GM19468 (cell line): ENCODE data around the gene NFKBIL1.
A peak's percentile ranks its signal among the peaks of the same experiment; 100 is the strongest.
"Not testable (repeated sequence)": the region's sequence is repeated elsewhere in the genome, so short reads cannot be mapped to it uniquely, and the experiment has no call there.

Experiments
- ATAC-seq: cut with Tn5 transposase; IDR thresholded peaks from one replicate; pipeline ENCODE4 v1.9.1; 2021; ENCODE audit warnings: mild to moderate bottlenecking, moderate library complexity, moderate number of reproducible peaks; ENCODE audit not compliant: unreplicated experiment; ENCODE audit errors: extremely low read depth

The NFKBIL1 gene

DNA sequence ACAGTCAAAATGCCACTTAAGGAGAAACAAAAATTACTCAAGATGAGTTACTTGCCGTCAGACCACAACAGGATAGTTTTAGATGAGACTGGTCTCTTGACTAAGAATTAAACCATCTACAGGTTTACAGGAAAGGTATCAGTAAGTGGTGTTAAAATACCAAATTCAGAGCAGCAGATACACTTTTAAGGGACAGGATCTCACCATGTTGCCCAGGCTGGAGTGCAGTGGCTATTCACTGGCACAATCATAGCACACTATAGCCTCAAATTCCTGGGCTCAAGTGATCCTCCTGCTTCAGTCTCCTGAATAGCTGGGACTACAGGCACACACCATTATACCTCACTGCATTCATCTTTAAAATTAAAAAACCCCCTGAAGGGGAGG lies 14.0 kb upstream of the NFKBIL1 start:
- no peak for ATAC-seq

DNA sequence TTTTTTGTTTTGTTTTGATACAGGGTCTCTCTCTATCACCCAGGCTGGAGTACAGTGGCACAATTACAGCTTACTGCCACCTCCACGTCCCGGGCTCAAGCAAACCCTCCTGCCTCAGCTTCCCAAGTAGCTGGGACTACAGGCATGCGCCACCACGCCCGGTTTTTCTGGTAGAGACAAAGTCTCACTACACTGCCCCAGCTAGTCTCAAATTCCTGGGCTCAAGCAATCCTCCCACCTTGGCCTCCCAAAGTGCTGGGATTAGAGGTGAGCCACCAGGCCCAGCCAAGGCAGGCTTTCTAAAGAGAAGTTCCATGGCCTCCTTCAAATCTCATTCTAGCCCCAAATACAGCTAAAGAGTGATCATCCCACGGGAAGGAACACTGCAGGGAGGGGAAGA lies 13.4 kb upstream of the NFKBIL1 start:
- ATAC-seq, result no peak

DNA sequence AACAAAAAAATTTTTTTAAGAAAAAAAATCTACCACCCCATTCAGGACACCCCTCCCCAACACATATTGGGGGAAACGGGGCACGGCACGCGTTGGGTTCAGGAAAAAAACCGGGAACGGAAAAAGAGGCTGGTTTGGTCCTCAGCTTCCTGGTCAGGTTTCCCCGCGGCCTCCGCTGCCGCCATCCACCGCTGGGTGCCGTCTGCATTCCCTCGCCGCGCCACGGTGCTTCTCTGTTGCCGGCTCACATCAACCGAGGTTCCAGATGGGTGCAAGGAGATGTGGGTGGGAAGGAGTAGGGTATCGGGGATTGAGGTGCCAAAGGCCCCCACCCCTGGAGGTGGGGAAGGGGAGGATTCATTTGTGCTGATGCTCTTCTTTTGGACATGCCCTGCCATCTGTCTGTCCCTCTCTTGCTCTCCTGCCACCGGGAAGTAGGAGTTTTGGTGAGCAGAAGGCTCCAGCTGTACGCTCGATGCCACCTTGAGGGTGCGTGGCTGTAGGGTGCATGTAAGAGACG lies 12.8 kb upstream of the NFKBIL1 start:
- ATAC-seq, result no peak

DNA sequence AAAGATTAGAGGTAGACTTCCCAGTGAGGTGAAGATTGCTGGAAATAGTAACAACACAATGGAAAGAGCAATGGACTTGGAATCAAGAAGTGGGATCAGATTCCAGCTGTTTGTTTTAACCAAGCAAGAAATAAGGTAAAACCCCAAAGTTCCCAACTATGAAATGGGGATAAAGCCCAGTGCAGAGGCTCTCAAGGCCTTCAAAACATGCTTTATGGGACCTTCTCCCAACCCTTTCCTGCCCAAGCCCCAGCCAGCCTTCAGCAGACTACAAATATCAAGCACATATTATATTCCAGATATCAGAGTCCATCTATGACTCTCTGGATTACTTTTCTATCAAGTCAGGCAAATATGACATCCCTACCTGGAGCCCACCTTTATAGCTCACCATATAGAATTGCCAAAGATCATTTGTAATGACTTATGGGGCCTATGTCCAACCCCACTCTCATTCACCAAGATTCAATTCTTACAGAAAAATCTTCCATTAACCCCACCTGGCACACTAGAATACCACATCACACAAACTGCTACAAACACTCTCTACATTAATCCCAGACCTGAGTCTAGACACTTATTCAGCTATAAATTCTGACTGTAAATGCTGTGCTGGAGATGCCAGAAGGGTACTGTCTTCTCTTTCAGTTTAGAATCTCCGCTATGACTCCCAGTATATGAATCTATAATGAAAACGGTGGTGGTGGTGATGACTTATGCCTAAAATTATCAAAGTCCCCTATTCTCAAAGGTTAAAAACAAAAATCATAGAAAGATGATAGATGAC lies 11.7 kb upstream of the NFKBIL1 start:
- no peak for ATAC-seq

DNA sequence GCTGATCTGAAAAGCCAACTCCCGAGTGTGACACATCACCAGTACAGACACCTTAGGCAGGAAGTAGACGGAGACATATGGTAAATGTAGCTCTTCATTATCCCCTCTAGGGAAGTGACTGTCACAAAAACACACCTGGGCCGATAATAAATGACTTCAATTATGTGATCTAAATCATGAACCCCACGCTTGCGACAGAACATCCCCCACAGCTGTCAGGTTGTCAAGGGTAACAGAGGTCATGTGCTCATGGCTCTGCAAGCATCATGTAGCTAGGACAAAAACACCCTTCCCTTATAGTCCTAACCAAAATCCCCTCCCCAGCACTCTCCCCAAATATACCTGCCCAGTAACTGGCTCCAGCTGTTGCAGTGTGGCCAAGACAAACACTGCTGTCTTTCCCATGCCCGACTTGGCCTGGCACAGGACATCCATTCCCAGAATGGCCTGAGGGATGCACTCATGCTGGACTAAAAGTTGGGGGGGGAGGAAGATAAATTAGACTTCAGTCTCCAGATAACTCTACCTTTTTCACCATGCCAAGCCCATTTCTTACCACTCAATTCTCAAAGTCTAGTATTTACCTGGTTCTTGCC lies 8.5 kb upstream of the NFKBIL1 start:
- no peak for ATAC-seq

DNA sequence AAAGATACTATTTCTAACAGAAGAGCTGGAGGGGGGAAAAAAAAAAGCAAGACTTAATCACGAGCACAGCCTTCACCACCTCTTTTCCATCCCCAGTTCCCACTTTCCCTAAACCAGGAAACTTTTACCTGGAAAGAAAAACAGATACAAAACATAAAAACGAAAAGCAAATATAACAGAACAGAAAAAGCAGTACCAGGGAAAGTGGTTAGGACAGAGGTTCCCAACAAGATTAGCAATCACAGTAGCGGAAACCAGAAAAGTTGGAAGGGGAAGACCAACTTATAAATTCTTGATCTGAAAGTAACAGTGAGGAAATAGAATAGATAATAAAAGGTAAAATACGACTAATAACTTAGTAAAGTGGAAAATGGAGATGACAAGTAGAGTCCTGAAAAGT lies 6.8 kb upstream of the NFKBIL1 start:
- ATAC-seq, result no peak

DNA sequence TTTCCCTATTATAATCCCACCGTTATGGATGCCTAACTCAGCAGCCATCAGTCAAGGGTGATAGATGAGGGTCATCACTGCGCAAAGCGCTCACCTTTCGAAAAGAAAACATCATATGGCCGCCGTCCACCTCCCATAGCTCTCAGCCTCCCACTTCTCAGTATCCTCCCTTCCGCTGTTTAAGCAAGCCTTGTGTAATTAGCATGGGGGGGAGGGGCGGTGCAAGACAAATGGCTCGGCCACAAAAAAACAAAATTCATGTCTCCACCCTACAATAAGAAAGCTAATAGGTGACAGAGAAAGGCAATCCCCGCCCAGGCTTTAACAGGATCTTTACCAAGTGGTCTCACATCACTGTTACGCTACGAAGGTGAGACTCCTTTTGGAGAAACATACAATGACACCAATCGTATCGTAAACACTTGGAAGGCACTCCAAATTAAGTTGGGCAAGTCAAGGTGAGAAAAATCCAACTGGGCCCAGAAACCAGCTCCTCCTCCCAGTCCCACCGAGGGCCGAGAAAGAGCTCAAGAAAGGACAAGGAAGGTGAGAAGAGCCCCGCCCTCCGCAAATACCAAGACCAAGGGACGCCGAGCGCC lies 6.2 kb upstream of the NFKBIL1 start:
- ATAC-seq, result no peak

DNA sequence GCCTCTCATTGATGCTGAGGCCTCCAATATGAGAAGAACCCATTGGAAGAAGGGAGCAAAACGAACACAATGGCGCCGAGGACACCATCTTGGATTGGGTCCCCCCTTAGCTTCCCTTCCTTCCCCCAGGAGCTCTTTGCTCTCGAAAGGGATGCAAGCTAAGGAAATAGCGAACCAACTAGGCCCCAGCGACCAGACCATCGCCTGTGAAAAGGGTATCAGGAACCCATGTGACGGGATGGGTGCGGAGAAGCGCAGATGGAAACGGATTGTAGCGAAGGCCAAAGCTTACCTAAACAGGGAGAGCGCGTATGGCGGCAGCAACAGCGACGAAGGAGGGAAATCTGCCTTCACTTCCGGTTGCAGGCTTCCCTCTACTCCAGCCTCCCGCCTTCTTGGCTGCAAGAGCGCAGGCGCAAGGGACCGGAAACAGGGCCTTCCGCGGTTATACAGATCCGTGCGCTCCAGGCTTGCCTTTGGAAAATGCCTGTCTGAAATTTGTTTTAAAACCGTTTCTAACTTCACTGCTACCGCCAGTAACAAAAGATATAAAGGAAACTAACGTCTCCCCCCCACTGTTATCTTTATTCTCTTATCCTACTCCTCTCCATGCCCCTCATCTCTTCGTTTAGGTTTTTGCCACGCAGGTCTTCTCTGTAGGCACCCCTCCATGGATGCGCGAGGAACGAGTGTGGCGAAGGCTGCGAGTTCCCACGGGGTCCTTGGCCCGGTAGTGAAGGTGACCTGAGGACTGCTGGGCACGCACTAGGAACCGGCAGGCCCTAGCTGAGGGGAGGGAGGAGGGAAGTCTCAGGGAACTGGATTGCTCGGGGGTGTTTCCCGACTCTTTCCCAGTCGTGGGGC lies 5.5 kb upstream of the NFKBIL1 start, which contains the start of gene DDX39B:
TSS of gene DDX39B (minus strand) at position 346 of the 864 bp plus-strand sequence. CDS start 1,471 bp downstream, outside the sequence.
- peak; percentile 41 for ATAC-seq

DNA sequence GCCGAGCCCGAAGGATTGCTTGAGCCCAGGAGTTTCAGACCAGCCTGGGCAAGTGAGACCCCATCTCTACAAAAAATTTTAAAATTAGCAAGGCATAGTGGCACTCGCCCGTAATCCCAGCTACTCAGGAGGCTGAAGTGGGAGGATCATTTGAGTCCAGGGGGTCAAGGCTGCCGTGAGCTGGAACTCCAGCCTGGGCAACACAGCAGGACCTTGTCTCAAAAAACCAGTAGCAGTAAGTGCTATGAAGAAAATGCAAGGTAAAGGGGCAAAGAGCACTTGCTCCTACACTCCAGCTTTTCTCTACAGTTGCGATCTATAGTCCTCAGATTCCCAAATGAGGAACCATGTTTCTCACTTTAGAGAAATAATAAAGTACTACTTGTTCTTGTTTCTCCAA lies 3.8 kb upstream of the NFKBIL1 start:
- no peak for ATAC-seq

DNA sequence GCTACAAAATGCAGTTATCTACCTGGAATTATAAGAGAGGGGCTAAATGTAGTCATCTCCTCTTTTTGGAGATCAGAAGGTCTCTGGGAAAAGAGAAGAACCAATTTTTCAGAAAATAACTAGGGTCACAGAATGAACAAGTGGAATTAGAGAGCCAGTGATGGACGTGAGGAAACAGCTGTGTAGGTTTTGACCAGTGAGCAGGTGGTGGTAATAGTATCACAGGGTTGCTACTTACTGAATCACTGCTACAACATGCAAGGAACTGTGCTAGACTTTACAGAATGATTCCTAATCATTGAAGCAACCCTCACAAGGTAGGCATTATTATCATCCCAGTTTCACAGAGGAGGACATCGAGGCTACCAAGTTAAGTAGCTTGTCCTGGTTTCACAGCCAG lies 2.7 kb upstream of the NFKBIL1 start:
- no peak for ATAC-seq

DNA sequence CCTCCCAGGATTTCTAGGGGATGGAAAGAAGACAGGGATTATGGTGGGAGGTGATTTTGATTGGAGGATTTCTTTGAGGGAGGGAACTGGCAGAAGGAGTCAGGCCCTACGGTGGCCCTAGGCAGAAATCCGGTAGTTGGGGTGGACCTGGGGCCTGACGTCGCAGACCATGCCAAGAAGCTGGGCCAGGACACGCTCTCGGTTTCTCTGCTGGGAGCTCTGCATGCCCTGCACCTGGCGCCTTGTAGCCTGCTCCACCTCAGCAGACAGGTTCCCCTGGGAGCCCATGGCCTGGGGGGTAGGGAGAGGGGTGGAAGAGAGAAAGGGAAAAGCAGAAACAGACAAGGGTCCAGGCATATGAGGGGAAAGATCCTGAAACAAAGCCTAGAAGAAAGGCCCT lies 2.1 kb upstream of the NFKBIL1 start:
- ATAC-seq, result no peak

DNA sequence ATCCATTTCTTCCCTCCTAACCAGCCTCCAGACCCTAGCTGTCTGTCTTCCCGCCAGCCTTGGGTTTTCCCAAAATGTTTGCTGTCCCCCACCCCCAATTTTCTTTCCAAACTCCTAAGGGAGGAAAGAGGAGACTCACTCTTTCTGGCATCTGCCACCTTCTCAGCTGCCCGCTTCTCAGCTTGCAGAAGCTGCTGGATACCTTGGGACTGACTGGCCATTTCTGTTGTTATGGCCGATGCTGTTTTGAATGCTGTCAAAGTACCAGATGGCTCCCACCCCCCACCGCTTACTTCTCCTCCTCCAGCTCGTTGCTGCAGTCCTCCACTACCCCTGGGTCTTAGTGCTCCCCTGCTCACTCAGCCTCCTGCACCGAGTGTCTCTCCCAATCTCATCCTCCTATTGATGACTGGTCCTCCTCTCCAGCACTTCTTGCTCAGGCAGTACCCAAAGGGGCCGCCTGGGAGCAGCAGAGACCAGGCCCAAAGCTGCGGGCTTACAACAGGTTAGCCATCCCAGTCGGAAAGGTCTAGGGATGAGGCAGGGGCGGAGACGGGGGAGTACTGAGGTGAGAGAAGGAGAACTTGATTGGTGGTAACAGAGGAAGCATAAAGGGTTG lies 960 bp upstream of the NFKBIL1 start, which contains the start of gene ATP6V1G2:
TSS of gene ATP6V1G2 (minus strand) at position 270 of the 619 bp plus-strand sequence. CDS start at position 221, 49 bp downstream.
- no peak for ATAC-seq

DNA sequence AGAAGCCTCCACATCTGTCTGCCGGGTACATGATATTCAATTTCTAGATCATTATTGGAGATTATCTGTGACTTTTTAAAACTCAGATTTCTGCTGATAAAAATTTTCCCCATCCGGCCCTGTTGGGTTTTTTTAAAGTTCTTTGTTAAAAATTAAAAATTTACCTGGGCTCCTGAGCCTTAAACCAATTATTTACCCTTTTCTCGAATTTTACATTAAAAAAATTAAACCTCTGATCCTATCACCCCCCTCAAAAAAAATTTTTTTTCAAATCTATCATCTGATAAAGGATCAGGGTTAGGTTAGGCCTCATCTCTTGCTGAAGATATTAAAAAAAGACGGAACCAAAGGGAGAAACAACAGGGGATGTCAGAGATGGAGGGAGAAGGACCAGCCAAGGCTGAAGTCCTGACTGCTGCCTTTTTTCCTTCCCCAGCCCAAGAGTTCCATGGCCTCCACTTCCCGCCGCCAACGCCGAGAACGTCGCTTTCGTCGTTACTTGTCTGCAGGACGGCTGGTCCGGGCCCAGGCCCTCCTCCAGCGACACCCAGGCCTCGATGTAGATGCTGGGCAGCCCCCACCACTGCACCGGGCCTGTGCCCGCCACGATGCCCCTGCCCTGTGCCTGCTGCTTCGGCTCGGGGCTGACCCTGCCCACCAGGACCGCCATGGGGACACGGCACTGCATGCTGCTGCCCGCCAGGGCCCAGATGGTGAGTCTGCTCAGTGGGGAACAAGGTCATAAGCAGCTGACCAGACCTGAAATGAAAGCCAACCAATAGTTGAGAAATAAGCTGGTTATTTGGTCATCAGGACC lies 527 bp downstream of the NFKBIL1 start:
- no peak for ATAC-seq

DNA sequence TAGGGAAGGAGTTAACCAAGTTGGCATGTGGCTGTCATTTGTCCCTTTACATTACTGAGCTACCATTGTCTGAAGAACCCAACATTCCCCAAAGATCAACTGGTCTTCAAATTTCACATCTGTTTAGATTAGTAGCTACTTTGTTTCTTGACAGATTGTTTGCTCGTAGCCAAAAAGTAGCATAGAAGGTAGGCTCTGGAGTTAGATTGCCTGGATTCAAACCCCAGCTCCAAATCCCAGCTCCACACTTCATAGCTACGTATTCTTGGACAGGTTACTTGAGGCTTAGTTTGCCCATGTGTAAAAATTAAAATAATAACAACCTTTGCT lies 1.1 kb downstream of the NFKBIL1 start:
- ATAC-seq, result no peak

DNA sequence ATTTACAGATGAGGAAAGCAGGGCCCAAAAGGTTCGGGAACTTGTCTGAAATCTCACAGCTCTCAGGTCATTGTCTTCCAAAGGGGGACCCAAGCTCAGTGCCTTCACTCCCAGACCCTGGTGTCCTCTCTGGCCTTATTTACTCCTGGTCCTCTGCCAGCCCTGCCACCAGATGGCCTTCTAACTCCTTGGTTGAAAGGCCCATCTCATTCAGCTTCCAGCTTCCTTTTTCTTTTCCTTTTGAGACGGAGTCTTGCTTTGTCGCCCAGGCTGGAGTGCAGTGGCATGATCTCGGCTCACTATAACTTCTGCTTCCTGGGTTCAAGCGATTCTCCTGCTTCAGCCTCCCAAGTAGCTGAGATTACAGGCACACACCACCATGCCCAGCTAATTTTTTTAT lies 4.0 kb downstream of the NFKBIL1 start:
- not testable (repeated sequence) for ATAC-seq

DNA sequence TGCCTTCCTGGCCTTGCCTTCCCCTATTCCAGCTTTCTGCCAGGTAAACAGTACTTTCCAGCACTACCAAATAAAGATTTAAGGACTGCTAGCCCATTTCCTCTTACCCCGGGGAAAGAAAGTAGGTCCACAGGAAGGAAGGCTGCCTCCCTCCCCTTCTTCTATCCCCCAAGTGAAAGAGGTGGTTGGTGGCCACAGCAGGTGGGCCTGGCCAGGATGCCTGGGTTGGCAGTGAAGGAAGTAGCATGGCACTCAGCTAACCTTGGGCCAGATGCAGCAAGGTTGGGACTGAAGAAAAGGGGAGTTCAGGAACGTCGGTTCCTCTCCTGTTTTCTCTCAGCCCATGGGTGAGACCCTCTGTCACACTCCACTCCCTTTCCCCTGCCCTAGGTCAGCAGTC lies 8.9 kb downstream of the NFKBIL1 start:
- ATAC-seq, result no peak

DNA sequence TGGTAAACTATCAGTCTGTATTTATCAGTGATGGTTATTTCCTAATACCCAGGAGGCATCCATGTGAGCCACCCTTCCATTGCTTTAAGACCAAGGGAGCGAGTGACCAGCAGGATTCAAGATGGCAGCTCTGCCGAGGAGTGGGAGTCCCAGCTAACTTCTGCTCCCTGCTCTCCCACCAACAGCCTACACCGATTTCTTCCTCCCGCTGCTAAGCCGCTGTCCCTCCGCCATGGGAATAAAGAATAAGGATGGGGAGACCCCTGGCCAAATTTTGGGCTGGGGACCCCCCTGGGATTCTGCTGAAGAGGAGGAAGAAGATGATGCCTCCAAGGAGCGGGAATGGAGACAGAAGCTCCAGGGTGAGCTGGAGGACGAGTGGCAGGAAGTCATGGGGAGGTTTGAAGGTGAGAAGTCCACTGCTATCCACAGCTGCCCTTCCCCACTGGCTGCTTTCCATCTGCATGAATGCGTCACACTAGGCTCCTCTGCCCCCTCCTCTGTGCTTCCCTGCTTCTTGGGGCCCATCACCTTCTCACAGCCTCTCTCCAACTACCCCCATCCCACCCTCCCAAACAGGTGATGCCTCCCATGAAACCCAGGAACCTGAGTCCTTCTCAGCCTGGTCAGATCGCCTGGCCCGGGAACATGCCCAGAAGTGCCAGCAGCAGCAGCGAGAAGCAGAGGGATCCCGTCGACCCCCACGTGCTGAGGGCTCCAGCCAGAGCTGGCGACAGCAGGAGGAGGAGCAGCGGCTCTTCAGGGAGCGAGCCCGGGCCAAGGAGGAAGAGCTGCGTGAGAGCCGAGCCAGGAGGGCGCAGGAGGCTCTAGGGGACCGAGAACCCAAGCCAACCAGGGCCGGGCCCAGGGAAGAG lies 10.3 kb downstream of the NFKBIL1 start:
- ATAC-seq, result no peak

DNA sequence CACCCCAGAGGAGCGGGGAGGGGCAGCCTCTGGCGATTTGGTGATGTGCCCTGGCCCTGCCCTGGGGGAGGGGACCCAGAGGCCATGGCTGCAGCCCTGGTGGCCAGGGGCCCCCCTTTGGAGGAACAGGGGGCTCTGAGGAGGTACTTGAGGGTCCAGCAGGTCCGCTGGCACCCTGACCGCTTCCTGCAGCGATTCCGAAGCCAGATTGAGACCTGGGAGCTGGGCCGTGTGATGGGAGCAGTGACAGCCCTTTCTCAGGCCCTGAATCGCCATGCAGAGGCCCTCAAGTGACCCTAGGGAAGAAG lies 10.9 kb downstream of the NFKBIL1 start:
- ATAC-seq, result no peak
